Stimulated activated CD4-positive, alpha-beta T cell treated with anti-CD3 and anti-CD28 coated beads, Interleukin-15, amount 100 ng/mL, for 1 hour (primary cell): Measurements from ENCODE around the gene MAP4K1.

ENCODE experiments used
- DNase-seq, 2 donors: peaks; one replicate each; pipeline ENCODE4 v3.0.0-alpha.2; 2020; ENCODE audit warnings: low read depth in 1 of 2, low spot score in 1 of 2

MAP4K1 gene

GRCh38 chr19:38617764-38618589 is at the start of gene MAP4K1:
Gene MAP4K1 (minus strand): TSS chr19:38617953. CDS start chr19:38617895, 58 bp downstream.
- peak; percentile 47 to 59 for DNase-seq

GRCh38 chr19:38666663-38667511 is 49.1 kb upstream of the MAP4K1 start:
- DNase-seq, result no peak

- no peak for DNase-seq
Measured at GRCh38 chr19:38665950-38666662, 48.4 kb upstream of the MAP4K1 start.

GRCh38 chr19:38665219-38665931 is 47.6 kb upstream of the MAP4K1 start:
- no peak for DNase-seq

- no peak for DNase-seq
Measured at GRCh38 chr19:38664503-38665211, 46.9 kb upstream of the MAP4K1 start.

GRCh38 chr19:38663957-38664502 is 46.3 kb upstream of the MAP4K1 start:
- DNase-seq, result no peak

GRCh38 chr19:38663156-38663651 is 45.5 kb upstream of the MAP4K1 start:
- DNase-seq, result no peak

GRCh38 chr19:38662537-38663155 is 44.9 kb upstream of the MAP4K1 start:
- DNase-seq, result no peak

GRCh38 chr19:38661996-38662395 is 44.2 kb upstream of the MAP4K1 start:
- no peak for DNase-seq

GRCh38 chr19:38661136-38661535 is 43.4 kb upstream of the MAP4K1 start:
- no peak for DNase-seq

GRCh38 chr19:38660724-38661123 is 43.0 kb upstream of the MAP4K1 start:
- no peak for DNase-seq

GRCh38 chr19:38658462-38659306 is 40.9 kb upstream of the MAP4K1 start:
- DNase-seq, result no peak

- no peak for DNase-seq
Measured at GRCh38 chr19:38657633-38658222, 40.0 kb upstream of the MAP4K1 start.

GRCh38 chr19:38656171-38656981 is 38.6 kb upstream of the MAP4K1 start:
- no peak for DNase-seq

GRCh38 chr19:38655148-38655824 is 37.5 kb upstream of the MAP4K1 start:
- DNase-seq, result no peak

- DNase-seq, result no peak
Measured at GRCh38 chr19:38654628-38655055, 36.9 kb upstream of the MAP4K1 start.
